Thoracic aorta (tissue), 2 donors: ENCODE measurements around the gene SETD1A. TPM values are rescaled to one million over a fixed set of nuclear protein-coding genes. Genes with fewer than 3 reads are reported as not detected.
"Not testable (repeated sequence)": the region's sequence is repeated elsewhere in the genome, so short reads cannot be mapped to it uniquely, and the experiment has no call there.

Experiments
- ATAC-seq: fragments of 150-250 bp; one replicate; pipeline ENCODE4 v1.8.0; 2017; ENCODE audit warnings: low read depth; ENCODE audit not compliant: insufficient number of reproducible peaks, low FRiP score
- DNase-seq: peaks from one replicate; pipeline ENCODE4 v3.0.0-alpha.2; 2020; ENCODE audit warnings: low spot score
- H3K27ac ChIP-seq, 2 donors: fragments of 200-600 bp; sonication (generic); 1 replicate in 1 of 2; 2 replicates in 1 of 2; pipeline ENCODE4 v1.5.1; 2016; ENCODE audit warnings: mild to moderate bottlenecking in 2 of 2, moderate library complexity in 2 of 2
- H3K27me3 ChIP-seq: fragments of 200-600 bp; sonication (generic); replicated peaks from 2 replicates; pipeline ENCODE4 v1.6.0; 2016; ENCODE audit warnings: mild to moderate bottlenecking; ENCODE audit not compliant: insufficient read depth
- H3K36me3 ChIP-seq: fragments of 200-600 bp; sonication (generic); one replicate; pipeline ENCODE4 v1.5.1; 2016
- H3K4me1 ChIP-seq, 2 donors: fragments of 200-600 bp; sonication (generic); 1 replicate in 1 of 2; 2 replicates in 1 of 2; pipeline versions ENCODE4 v1.5.1 to v1.6.0; 2016; ENCODE audit warnings: low read depth in 2 of 2, mild to moderate bottlenecking in 1 of 2; ENCODE audit not compliant: control insufficient read depth in 1 of 2
- H3K4me3 ChIP-seq: fragments of 200-600 bp; sonication (generic); 2 replicates; pipeline ENCODE4 v1.5.1; 2016; ENCODE audit warnings: mild to moderate bottlenecking
- H3K9me3 ChIP-seq: fragments of 200-600 bp; sonication (generic); 2 replicates; pipeline ENCODE4 v1.5.1; 2016
- CTCF ChIP-seq: fragments of 200-600 bp; sonication (generic); IDR thresholded peaks from one replicate; pipeline ENCODE4 v1.5.1; 2019; ENCODE audit warnings: antibody characterized with exemption
- total RNA-seq, 2 donors: library from RNA; depleted of rRNA; stranded (reverse); fragments of >200 nt; gene quantifications; one replicate each; pipeline versions ENCODE4 v1.1.0 to v1.2.3, GENCODE V29; 2016

SETD1A gene
- total RNA-seq, 2 donors from 2014 or later, result 7.4 to 14.6 TPM

- no peak for ATAC-seq
- TF ChIP-seq CTCF, result no peak
- no peaks in the 10 kb centered on the region for H3K27me3 ChIP-seq
These were observed 51.0 kb downstream of the SETD1A start for GRCh38 chr16:31008551-31008950.

GRCh38 chr16:31009120-31009519 lies 51.6 kb downstream of the SETD1A start:
- no peak for ATAC-seq

More at GRCh38 chr16:31008551-31008950, 51.0 kb downstream of the SETD1A start:
- Histone ChIP-seq H3K36me3 (no peaks in the 10 kb centered on the region), H3K27ac (no peak overlapping the region), H3K4me3 (no peak overlapping the region), H3K9me3 (no peaks in the 10 kb centered on the region), H3K4me1 (no peaks in the 10 kb centered on the region)
- DNase-seq, result no peak

DNA sequence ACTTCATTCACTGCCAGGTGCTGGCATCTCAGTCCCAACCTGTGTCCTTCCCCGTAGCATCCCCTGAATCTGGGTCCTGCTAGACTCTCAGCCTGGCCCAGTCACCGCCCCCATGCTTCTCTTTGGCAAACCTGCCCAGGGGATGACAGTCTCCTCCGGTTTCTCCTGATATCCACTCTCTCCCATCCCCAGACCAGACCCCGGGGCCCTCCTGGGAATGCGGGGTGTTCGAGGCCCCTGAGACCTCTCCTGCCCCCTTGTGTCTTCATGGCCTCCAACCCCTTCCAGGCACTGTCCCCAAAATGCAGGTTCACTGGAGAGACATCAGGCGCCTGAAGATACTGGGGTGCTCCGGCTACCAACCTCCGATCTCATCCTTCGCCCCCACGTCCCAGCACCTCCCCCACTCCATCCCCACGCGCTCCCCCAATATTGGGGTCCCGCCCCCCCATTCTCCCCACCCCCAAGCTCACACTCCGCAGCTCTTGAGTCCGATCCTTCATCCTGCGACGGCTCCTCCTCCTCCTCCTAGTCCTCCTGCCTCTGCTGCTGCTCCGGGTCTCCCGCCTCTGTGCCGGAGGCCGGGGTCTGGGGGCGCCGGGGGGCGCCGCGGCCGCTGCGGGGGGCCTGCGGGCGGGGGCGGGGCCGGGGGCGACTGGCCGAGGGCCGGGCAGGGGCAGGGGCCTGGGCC lies 52.5 kb downstream of the SETD1A start:
- no peaks in the 10 kb centered on the region for H3K27me3 ChIP-seq
- no peak overlapping the region for H3K4me3 ChIP-seq
- H3K9me3 ChIP-seq, result no peaks in the 10 kb centered on the region
- H3K27ac ChIP-seq, result no peak overlapping the region
- no peaks in the 10 kb centered on the region for H3K4me1 ChIP-seq
- DNase-seq, result no peak
- TF ChIP-seq CTCF, result no peak
- ATAC-seq, result no peak
- no peaks in the 10 kb centered on the region for H3K36me3 ChIP-seq

More at GRCh38 chr16:31009120-31009519, 51.6 kb downstream of the SETD1A start:
- no peaks in the 10 kb centered on the region for H3K4me1 ChIP-seq
- no peak for TF ChIP-seq CTCF
- no peak overlapping the region for H3K27ac ChIP-seq
- no peak for DNase-seq
- no peaks in the 10 kb centered on the region for H3K36me3 ChIP-seq
- H3K4me3 ChIP-seq, result no peak overlapping the region
- H3K27me3 ChIP-seq, result no peaks in the 10 kb centered on the region
- H3K9me3 ChIP-seq, result no peaks in the 10 kb centered on the region

DNA sequence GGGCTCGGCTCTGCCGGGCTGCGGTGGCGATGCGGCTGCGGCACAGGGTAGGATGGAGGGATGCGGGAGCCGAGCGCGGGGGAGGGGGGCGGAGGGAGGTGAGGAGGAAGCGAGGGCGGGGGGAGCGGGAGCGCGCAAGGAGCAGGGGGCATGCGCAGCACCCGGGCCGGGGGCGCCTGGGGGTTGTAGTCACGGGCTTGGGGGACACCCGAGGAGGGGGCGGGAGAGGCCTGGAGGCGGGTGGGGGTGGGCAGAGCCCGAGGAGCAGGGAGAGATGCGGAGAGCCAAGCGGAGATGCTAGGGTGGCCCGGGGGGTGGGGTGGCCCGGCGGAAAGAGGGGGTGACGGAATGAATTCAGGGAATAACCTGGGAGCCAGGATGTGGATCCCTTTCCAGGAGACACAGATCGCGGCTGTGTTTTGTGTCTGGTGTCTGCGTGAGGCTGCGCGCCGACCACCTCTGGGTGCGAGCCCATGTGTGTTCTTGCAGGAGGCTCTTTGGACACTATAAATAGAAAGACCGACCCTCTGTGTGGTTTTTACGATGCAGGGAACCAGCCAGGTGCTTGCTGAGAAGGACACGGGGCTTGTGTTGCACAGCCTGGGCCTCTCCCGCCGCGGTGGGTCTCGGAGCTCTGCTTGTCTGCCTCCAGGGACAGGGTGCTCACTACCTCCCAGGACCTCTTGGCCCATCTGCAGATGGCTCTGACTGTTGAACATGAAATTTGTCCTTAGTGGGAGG lies 53.2 kb downstream of the SETD1A start, which contains the start of gene STX1B:
Gene STX1B (minus strand): TSS at position 54 of the 741 bp plus-strand sequence. CDS start 242 bp downstream, outside the sequence.
- H3K27ac ChIP-seq, result no peak within 1 kb of the TSS
- no peak for TF ChIP-seq CTCF
- no peaks in the 10 kb centered on the region for H3K4me1 ChIP-seq
- H3K9me3 ChIP-seq, result no peaks in the 10 kb centered on the region
- no peaks in the 10 kb centered on the region for H3K36me3 ChIP-seq
- DNase-seq (no peak), ATAC-seq (no peak)
- peak within 1 kb of the TSS; percentile 5 for H3K4me3 ChIP-seq
- H3K27me3 ChIP-seq, result no peaks in the 10 kb centered on the region

- H3K4me1 ChIP-seq, H3K4me3 ChIP-seq, ATAC-seq, H3K36me3 ChIP-seq, H3K9me3 ChIP-seq, DNase-seq, H3K27ac ChIP-seq, H3K27me3 ChIP-seq: not testable (repeated sequence)
These were observed 54.3 kb downstream of the SETD1A start for GRCh38 chr16:31011815-31012214.

GRCh38 chr16:31013292-31013691 lies 55.7 kb downstream of the SETD1A start:
- not testable (repeated sequence) for H3K27ac ChIP-seq, H3K9me3 ChIP-seq, DNase-seq, H3K4me1 ChIP-seq, H3K4me3 ChIP-seq, ATAC-seq, H3K27me3 ChIP-seq, H3K36me3 ChIP-seq
